HepG2 (cell line): ENCODE data around the gene IQCB1. TPM values are rescaled to one million over a fixed set of nuclear protein-coding genes. Genes with fewer than 3 reads are reported as not detected.

ENCODE experiments used
- CC2D1A ChIP-seq: sonication (generic); formaldehyde crosslinking; IDR thresholded peaks from 2 replicates; pipeline ENCODE4 v1.8.1; 2023; ENCODE audit warnings: mild to moderate bottlenecking, missing genetic modification reagents
- DMAP1 ChIP-seq: IDR thresholded peaks from 2 replicates; pipeline ENCODE4 v1.6.1; 2016
- DR1 ChIP-seq: sonication (generic); formaldehyde crosslinking; IDR thresholded peaks from 2 replicates; pipeline ENCODE4 v1.8.0; 2021; ENCODE audit warnings: mild to moderate bottlenecking, missing genetic modification reagents, inconsistent platforms
- FOXA1 ChIP-seq, 2 experiments: fragments of 450-650 bp in 1 of 2; sonication (generic) in 1 of 2; formaldehyde crosslinking in 1 of 2; IDR thresholded peaks; 2 replicates each; pipeline versions ENCODE4 v1.4.0 to v1.6.1; 2016 to 2020; ENCODE audit warnings: missing genetic modification reagents in 1 of 2
- NFIB ChIP-seq: sonication (generic); formaldehyde crosslinking; IDR thresholded peaks from 2 replicates; pipeline ENCODE4 v1.9.0; 2021; ENCODE audit warnings: missing genetic modification reagents, mild to moderate bottlenecking, borderline replicate concordance
- NFKBIZ ChIP-seq: IDR thresholded peaks from 2 replicates; pipeline ENCODE4 v1.6.1; 2018; ENCODE audit warnings: missing genetic modification reagents, missing compliant biosample characterization
- NFYC ChIP-seq: IDR thresholded peaks from 2 replicates; pipeline ENCODE4 v1.6.1; 2016; ENCODE audit warnings: missing genetic modification reagents, missing compliant biosample characterization
- ONECUT2 ChIP-seq: sonication (generic); formaldehyde crosslinking; IDR thresholded peaks from 2 replicates; pipeline ENCODE4 v1.4.0; 2020; ENCODE audit warnings: missing genetic modification reagents
- PHF21A ChIP-seq: sonication (generic); formaldehyde crosslinking; IDR thresholded peaks from 2 replicates; pipeline ENCODE4 v1.5.0; 2020; ENCODE audit warnings: mild to moderate bottlenecking, missing genetic modification reagents
- POLR2AphosphoS5 ChIP-seq: IDR thresholded peaks from 2 replicates; pipeline ENCODE4 v1.6.1; 2012; ENCODE audit warnings: low read depth, low read length
- RBM22 ChIP-seq: fragments of 200-400 bp; formaldehyde crosslinking; optimal IDR thresholded peaks from 2 replicates; pipeline ENCODE3; 2017; ENCODE audit warnings: mild to moderate bottlenecking, low read length, moderate library complexity
- REXO4 ChIP-seq: sonication (generic); formaldehyde crosslinking; IDR thresholded peaks from 2 replicates; pipeline ENCODE4 v1.8.0; 2022; ENCODE audit warnings: missing genetic modification reagents, mild to moderate bottlenecking, borderline replicate concordance
- RFXANK ChIP-seq: IDR thresholded peaks from 2 replicates; pipeline ENCODE4 v1.6.1; 2016
- SMAD1 ChIP-seq: sonication (generic); formaldehyde crosslinking; IDR thresholded peaks from 2 replicates; pipeline ENCODE4 v1.4.0; 2020; ENCODE audit warnings: missing genetic modification reagents, low read depth, mild to moderate bottlenecking, borderline replicate concordance
- SNRNP70 ChIP-seq: fragments of 200-400 bp; formaldehyde crosslinking; IDR thresholded peaks from 2 replicates; pipeline ENCODE4 v1.6.1; 2017; ENCODE audit warnings: mild to moderate bottlenecking, low read depth, low read length, moderate library complexity
- ZNF558 ChIP-seq: sonication (generic); formaldehyde crosslinking; IDR thresholded peaks from 2 replicates; pipeline ENCODE4 v1.9.0; 2022; ENCODE audit warnings: mild to moderate bottlenecking, missing genetic modification reagents, borderline replicate concordance
- ZNF713 ChIP-seq: sonication (generic); formaldehyde crosslinking; IDR thresholded peaks from 2 replicates; pipeline ENCODE4 v1.4.0; 2020; ENCODE audit warnings: mild to moderate bottlenecking, missing genetic modification reagents
- ZNF772 ChIP-seq: sonication (generic); formaldehyde crosslinking; IDR thresholded peaks from 2 replicates; pipeline ENCODE4 v1.5.0; 2020; ENCODE audit warnings: mild to moderate bottlenecking, missing genetic modification reagents
- ZNF781 ChIP-seq: sonication (generic); formaldehyde crosslinking; IDR thresholded peaks from 2 replicates; pipeline ENCODE4 v1.5.1; 2020; ENCODE audit warnings: borderline replicate concordance, mild to moderate bottlenecking, missing genetic modification reagents; ENCODE audit errors: not compliant biosample characterization
- polyA plus RNA-seq, 8 experiments: library from polyadenylated mRNA; depleted of rRNA in 3 of 8; stranded (reverse) in 7 of 8; unstranded in 1 of 8; fragments of >200 nt; fragmentation: Illumina TruSeq in 4 of 8; extraction: Trizol in 4 of 8; gene quantifications; 2 replicates each; pipeline versions ENCODE4 v1.2.1 to v1.2.3, GENCODE V29; 2011 to 2016; ENCODE audit warnings: low read depth in 4 of 8, missing spikeins in 1 of 8, mixed read lengths in 1 of 8; ENCODE audit not compliant: insufficient read depth in 1 of 8
- total RNA-seq, 5 experiments: library from RNA; depleted of rRNA; stranded (reverse); fragments of >200 nt; fragmentation: Illumina TruSeq; extraction: Trizol; gene quantifications; 2 replicates each; pipeline ENCODE4 v1.2.3, GENCODE V29; 2016; ENCODE audit warnings: low read depth in 1 of 5
- TF ChIP-seq, protein P1 (sequence below): sonication (generic); formaldehyde crosslinking; IDR thresholded peaks from 2 replicates; pipeline ENCODE4 v1.4.0; 2020; ENCODE audit warnings: mild to moderate bottlenecking, missing genetic modification reagents
- TF ChIP-seq, protein P2 (sequence below): sonication (generic); formaldehyde crosslinking; conservative IDR thresholded peaks from 2 replicates; pipeline ENCODE4 v1.8.0; 2022; ENCODE audit warnings: mild to moderate bottlenecking, moderate library complexity, missing genetic modification reagents
- TF ChIP-seq, protein P3 (sequence below), 2 experiments: sonication (generic) in 1 of 2; formaldehyde crosslinking in 1 of 2; IDR thresholded peaks; 2 replicates each; pipeline versions ENCODE4 v1.6.1 to v1.9.0; 2014 to 2022; ENCODE audit warnings: antibody characterized with exemption in 1 of 2, borderline replicate concordance in 1 of 2, inconsistent platforms in 1 of 2, low read depth in 1 of 2, missing genetic modification reagents in 1 of 2

Gene IQCB1
- total and polyA plus RNA-seq, 2 of the 13 experiments (the other 11 are each of a cell fraction or from before 2014, with no cell fraction given), result 18.0 to 41.4 TPM

DNA sequence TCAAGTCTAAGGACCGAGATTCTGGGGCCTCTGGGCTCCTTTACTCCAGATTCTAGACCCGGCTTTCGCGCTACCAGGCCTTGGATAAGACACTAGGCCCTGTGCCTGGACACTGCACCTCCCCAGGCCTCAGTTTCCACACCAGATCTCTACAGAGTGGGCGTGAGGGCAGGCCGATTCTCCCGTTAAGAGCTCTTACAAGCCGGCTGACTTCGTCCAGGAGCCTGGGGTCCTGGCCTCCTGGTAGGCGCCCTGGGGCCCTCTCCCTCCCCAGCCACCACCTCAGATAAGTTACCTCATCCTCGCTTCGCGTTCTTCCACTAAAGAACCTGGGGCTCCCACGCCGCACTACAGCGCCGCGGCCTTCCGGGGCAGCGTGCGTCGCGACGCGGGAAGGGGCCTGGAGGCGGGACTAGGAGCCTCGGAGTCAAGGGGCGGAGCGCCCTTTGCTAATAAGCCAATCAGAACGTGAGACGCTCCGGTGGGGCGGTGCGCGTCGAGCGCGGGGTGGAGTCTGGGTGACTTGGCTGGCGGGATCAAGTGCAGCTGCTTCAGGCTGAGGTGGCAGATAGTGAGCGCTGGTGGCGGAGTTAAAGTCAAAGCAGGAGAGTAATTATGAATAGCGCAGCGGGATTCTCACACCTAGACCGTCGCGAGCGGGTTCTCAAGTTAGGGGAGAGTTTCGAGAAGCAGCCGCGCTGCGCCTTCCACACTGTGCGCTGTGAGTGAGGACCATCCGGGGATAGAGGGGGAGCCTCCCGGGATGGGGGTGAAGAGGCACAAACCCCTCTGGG lies at the start of gene IQCB1, which contains the start of gene EAF2 (continued):
- TF ChIP-seq NFYC, result peak; percentile 82
- TF ChIP-seq, protein P1, sequence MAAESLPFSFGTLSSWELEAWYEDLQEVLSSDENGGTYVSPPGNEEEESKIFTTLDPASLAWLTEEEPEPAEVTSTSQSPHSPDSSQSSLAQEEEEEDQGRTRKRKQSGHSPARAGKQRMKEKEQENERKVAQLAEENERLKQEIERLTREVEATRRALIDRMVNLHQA (CRISPR knock-in tag), result no peak
- TF ChIP-seq FOXA1 (IDR thresholded peaks at IDR 0.05), result no peak
- TF ChIP-seq FOXA1 (CRISPR knock-in tag; IDR thresholded peaks at IDR 0.05), result no peak
- TF ChIP-seq NFIB (CRISPR knock-in tag), result no peak
- TF ChIP-seq, protein P2, sequence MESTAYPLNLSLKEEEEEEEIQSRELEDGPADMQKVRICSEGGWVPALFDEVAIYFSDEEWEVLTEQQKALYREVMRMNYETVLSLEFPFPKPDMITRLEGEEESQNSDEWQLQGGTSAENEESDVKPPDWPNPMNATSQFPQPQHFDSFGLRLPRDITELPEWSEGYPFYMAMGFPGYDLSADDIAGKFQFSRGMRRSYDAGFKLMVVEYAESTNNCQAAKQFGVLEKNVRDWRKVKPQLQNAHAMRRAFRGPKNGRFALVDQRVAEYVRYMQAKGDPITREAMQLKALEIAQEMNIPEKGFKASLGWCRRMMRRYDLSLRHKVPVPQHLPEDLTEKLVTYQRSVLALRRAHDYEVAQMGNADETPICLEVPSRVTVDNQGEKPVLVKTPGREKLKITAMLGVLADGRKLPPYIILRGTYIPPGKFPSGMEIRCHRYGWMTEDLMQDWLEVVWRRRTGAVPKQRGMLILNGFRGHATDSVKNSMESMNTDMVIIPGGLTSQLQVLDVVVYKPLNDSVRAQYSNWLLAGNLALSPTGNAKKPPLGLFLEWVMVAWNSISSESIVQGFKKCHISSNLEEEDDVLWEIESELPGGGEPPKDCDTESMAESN, result peak; percentile 58; the same call in 1 of the 2 replicates
- no peak for TF ChIP-seq ZNF713 (CRISPR knock-in tag)
- no peak for TF ChIP-seq SMAD1 (CRISPR knock-in tag)
- 0 out of 2 replicates have a peak, but pooled peaks have one; percentile 41 for TF ChIP-seq NFKBIZ
- peak; percentile 96 for TF ChIP-seq POLR2AphosphoS5
- TF ChIP-seq RBM22, result no peak
- TF ChIP-seq REXO4 (CRISPR knock-in tag), result no peak
- TF ChIP-seq, protein P3, sequence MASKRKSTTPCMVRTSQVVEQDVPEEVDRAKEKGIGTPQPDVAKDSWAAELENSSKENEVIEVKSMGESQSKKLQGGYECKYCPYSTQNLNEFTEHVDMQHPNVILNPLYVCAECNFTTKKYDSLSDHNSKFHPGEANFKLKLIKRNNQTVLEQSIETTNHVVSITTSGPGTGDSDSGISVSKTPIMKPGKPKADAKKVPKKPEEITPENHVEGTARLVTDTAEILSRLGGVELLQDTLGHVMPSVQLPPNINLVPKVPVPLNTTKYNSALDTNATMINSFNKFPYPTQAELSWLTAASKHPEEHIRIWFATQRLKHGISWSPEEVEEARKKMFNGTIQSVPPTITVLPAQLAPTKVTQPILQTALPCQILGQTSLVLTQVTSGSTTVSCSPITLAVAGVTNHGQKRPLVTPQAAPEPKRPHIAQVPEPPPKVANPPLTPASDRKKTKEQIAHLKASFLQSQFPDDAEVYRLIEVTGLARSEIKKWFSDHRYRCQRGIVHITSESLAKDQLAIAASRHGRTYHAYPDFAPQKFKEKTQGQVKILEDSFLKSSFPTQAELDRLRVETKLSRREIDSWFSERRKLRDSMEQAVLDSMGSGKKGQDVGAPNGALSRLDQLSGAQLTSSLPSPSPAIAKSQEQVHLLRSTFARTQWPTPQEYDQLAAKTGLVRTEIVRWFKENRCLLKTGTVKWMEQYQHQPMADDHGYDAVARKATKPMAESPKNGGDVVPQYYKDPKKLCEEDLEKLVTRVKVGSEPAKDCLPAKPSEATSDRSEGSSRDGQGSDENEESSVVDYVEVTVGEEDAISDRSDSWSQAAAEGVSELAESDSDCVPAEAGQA (IDR thresholded peaks at IDR 0.05; ENCODE audit: low read depth), result no peak
- TF ChIP-seq, protein P3 (CRISPR knock-in tag; IDR thresholded peaks at IDR 0.05; ENCODE audit: borderline replicate concordance), result peak; percentile 90; the same call in 1 of the 2 replicates
- peak; percentile 94 for TF ChIP-seq DR1
- TF ChIP-seq ZNF558, result no peak; the same call in 1 of the 2 replicates
- no peak for TF ChIP-seq PHF21A (CRISPR knock-in tag)
- no peak for TF ChIP-seq RFXANK
- no peak for TF ChIP-seq ONECUT2 (CRISPR knock-in tag)
- no peak for TF ChIP-seq SNRNP70
- TF ChIP-seq ZNF781 (CRISPR knock-in tag), result no peak
- peak; percentile 57; the same call in 1 of the 2 replicates for TF ChIP-seq ZNF772 (CRISPR knock-in tag)
- peak; percentile 54; the same call in 1 of the 2 replicates for TF ChIP-seq DMAP1 (CRISPR knock-in tag)
- no peak for TF ChIP-seq CC2D1A (CRISPR knock-in tag)
